ENCODE measurements around the gene DRC7. TPM values are rescaled to one million over a fixed set of nuclear protein-coding genes. Genes with fewer than 3 reads are reported as not detected.

Gene DRC7
- total RNA-seq, 1 experiment from 2014 or later, result 0.85 TPM

GRCh38 chr16:57646388-57647039 is 48.1 kb upstream of the DRC7 start:
- no peaks in the 10 kb centered on the region for H3K9me3 ChIP-seq (ENCODE audit: insufficient read depth, low read depth)
- H3K4me3 ChIP-seq, result no peak overlapping the region
- no peaks in the 10 kb centered on the region for H3K9me2 ChIP-seq (ENCODE audit: insufficient read depth)
- ChIA-PET POLR2A (ENCODE audit: unreplicated experiment) (no interaction called here), CTCF (interaction anchor here (0.5 to 1.2 kb wide), 5 partner anchors 18 to 225 kb away, joined by 3 to 6 read pairs (median 4); no protein-coding TSS in a partner anchor)
- no peaks in the 10 kb centered on the region for H3K27me3 ChIP-seq (ENCODE audit: insufficient read depth, low read depth)
- H3K4me1 ChIP-seq (replicated peaks; ENCODE audit: insufficient read depth), result peaks cover 62% of the 10 kb centered on the region
- TF ChIP-seq EZH2 (IDR thresholded peaks at IDR 0.05; ENCODE audit: low read depth), result no peak
- TF ChIP-seq, protein P1, sequence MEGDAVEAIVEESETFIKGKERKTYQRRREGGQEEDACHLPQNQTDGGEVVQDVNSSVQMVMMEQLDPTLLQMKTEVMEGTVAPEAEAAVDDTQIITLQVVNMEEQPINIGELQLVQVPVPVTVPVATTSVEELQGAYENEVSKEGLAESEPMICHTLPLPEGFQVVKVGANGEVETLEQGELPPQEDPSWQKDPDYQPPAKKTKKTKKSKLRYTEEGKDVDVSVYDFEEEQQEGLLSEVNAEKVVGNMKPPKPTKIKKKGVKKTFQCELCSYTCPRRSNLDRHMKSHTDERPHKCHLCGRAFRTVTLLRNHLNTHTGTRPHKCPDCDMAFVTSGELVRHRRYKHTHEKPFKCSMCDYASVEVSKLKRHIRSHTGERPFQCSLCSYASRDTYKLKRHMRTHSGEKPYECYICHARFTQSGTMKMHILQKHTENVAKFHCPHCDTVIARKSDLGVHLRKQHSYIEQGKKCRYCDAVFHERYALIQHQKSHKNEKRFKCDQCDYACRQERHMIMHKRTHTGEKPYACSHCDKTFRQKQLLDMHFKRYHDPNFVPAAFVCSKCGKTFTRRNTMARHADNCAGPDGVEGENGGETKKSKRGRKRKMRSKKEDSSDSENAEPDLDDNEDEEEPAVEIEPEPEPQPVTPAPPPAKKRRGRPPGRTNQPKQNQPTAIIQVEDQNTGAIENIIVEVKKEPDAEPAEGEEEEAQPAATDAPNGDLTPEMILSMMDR (conservative IDR thresholded peaks at IDR 0.05), result no peak
- DNase-seq, result no peak
- H2AFZ ChIP-seq, result no peak overlapping the region
- H3K4me2 ChIP-seq, result peak overlapping the region; percentile 40
- no TSS peak for BruUV-seq (replicated peaks)
- peaks cover 5% of the 10 kb centered on the region; the same call in 1 of the 2 replicates for H3K36me3 ChIP-seq (ENCODE audit: low read depth)
- intact Hi-C loops (cut with micrococcal nuclease; ENCODE audit: unreplicated experiment), result no loop called here
- H4K20me1 ChIP-seq (ENCODE audit: insufficient read depth), result peaks cover 15% of the 10 kb centered on the region
- H3K79me2 ChIP-seq (ENCODE audit: low read depth), result peaks cover 28% of the 10 kb centered on the region
- H3F3A ChIP-seq (ENCODE audit: insufficient read depth, low read depth), result peaks cover 60% of the 10 kb centered on the region
- H3K27ac ChIP-seq, result peak overlapping the region; percentile 21

GRCh38 chr16:57647136-57647875 is 47.3 kb upstream of the DRC7 start:
- Histone ChIP-seq H3K79me2 (ENCODE audit: low read depth) (peaks cover 28% of the 10 kb centered on the region), H4K20me1 (ENCODE audit: insufficient read depth) (peaks cover 15% of the 10 kb centered on the region), H3K27ac (peak overlapping the region; percentile 46), H3K27me3 (ENCODE audit: insufficient read depth, low read depth) (no peaks in the 10 kb centered on the region), H3K36me3 (ENCODE audit: low read depth) (peaks cover 5% of the 10 kb centered on the region; the same call in 1 of the 2 replicates), H2AFZ (no peak overlapping the region), H3K4me1 (replicated peaks; ENCODE audit: insufficient read depth) (peaks cover 54% of the 10 kb centered on the region), H3K9me2 (ENCODE audit: insufficient read depth) (no peaks in the 10 kb centered on the region), H3K4me3 (no peak overlapping the region), H3K4me2 (no peak overlapping the region), H3K9me3 (ENCODE audit: insufficient read depth, low read depth) (no peaks in the 10 kb centered on the region), H3F3A (ENCODE audit: insufficient read depth, low read depth) (peaks cover 52% of the 10 kb centered on the region)
- no TSS peak for BruUV-seq (replicated peaks)
- peak in 1 of 2 experiments; percentile 51 for DNase-seq
- TF ChIP-seq, protein P1 (conservative IDR thresholded peaks at IDR 0.05), result no peak
- no peak for TF ChIP-seq EZH2 (IDR thresholded peaks at IDR 0.05; ENCODE audit: low read depth)
- CTCF ChIA-PET, result interaction anchor here (0.5 to 1.2 kb wide), 4 partner anchors 17 to 224 kb away, joined by 3 to 6 read pairs (median 4); no protein-coding TSS in a partner anchor
- intact Hi-C loops (cut with micrococcal nuclease; ENCODE audit: unreplicated experiment), result no loop called here
- POLR2A ChIA-PET (ENCODE audit: unreplicated experiment), result interaction anchor here (0.6 kb wide), 1 partner anchor 29 kb away, joined by 3 read pairs; no protein-coding TSS in a partner anchor

GRCh38 chr16:57648125-57648524 is 46.5 kb upstream of the DRC7 start:
- DNase-seq, result no peak
- H3K4me1 ChIP-seq (replicated peaks; ENCODE audit: insufficient read depth), result peaks cover 46% of the 10 kb centered on the region
- peaks cover 44% of the 10 kb centered on the region; the same call in 1 of the 2 replicates for H3F3A ChIP-seq (ENCODE audit: insufficient read depth, low read depth)
- intact Hi-C loops (cut with micrococcal nuclease; ENCODE audit: unreplicated experiment), result loop anchor here (2.0 kb wide), 1 partner anchor 25 kb away; no protein-coding TSS in a partner anchor
- H3K27me3 ChIP-seq (ENCODE audit: insufficient read depth, low read depth), result no peaks in the 10 kb centered on the region
- H3K79me2 ChIP-seq (ENCODE audit: low read depth), result peaks cover 28% of the 10 kb centered on the region
- H3K4me3 ChIP-seq, result no peak overlapping the region
- H3K9me2 ChIP-seq (ENCODE audit: insufficient read depth), result no peaks in the 10 kb centered on the region
- POLR2A ChIA-PET (ENCODE audit: unreplicated experiment), result no interaction called here
- H3K9me3 ChIP-seq (ENCODE audit: insufficient read depth, low read depth), result no peaks in the 10 kb centered on the region
- H3K36me3 ChIP-seq (ENCODE audit: low read depth), result peaks cover 5% of the 10 kb centered on the region; the same call in 1 of the 2 replicates
- TF ChIP-seq EZH2 (IDR thresholded peaks at IDR 0.05; ENCODE audit: low read depth), result no peak
- TF ChIP-seq, protein P1 (conservative IDR thresholded peaks at IDR 0.05), result no peak
- BruUV-seq (replicated peaks), result no TSS peak
- peak overlapping the region; percentile 46; the same call in 1 of the 2 replicates for H3K27ac ChIP-seq
- H4K20me1 ChIP-seq (ENCODE audit: insufficient read depth), result peaks cover 15% of the 10 kb centered on the region
- no peak overlapping the region for H3K4me2 ChIP-seq
- CTCF ChIA-PET, result interaction anchor here (1.3 to 1.5 kb wide), 3 partner anchors 26 to 48 kb away, joined by 4 read pairs; no protein-coding TSS in a partner anchor
- H2AFZ ChIP-seq, result no peak overlapping the region
